HG03097 (cell line): ENCODE results near the gene MRAP.

ENCODE experiments used
- ATAC-seq: cut with Tn5 transposase; IDR thresholded peaks from one replicate; pipeline ENCODE4 v1.9.1; 2021; ENCODE audit not compliant: unreplicated experiment, low FRiP score

MRAP gene

GRCh38 chr21:32346951-32347350 is 48.3 kb downstream of the MRAP start:
- no peak for ATAC-seq

GRCh38 chr21:32347351-32347750 is 48.7 kb downstream of the MRAP start:
- no peak for ATAC-seq

- no peak for ATAC-seq
Measured at GRCh38 chr21:32347977-32348376, 49.3 kb downstream of the MRAP start.

- ATAC-seq: no peak
Measured at GRCh38 chr21:32348604-32349332, 50.1 kb downstream of the MRAP start.

- ATAC-seq: no peak
Measured at GRCh38 chr21:32349333-32349944, 50.8 kb downstream of the MRAP start.

- no peak for ATAC-seq
Measured at GRCh38 chr21:32350211-32350980, 51.7 kb downstream of the MRAP start.

- no peak for ATAC-seq
Measured at GRCh38 chr21:32350981-32351380, 52.3 kb downstream of the MRAP start.

GRCh38 chr21:32351428-32351827 is 52.8 kb downstream of the MRAP start:
- no peak for ATAC-seq

- ATAC-seq: no peak
Measured at GRCh38 chr21:32352526-32352925, 53.9 kb downstream of the MRAP start.

- ATAC-seq: no peak
Measured at GRCh38 chr21:32353002-32353711, 54.5 kb downstream of the MRAP start.

GRCh38 chr21:32356874-32357395 is 58.3 kb downstream of the MRAP start:
- ATAC-seq: no peak

GRCh38 chr21:32359719-32360260 is 61.1 kb downstream of the MRAP start:
- no peak for ATAC-seq

- no peak for ATAC-seq
Measured at GRCh38 chr21:32360401-32360975, 61.8 kb downstream of the MRAP start.
